HepG2 (cell line): ENCODE measurements around the gene UBC. TPM values are rescaled to one million over a fixed set of nuclear protein-coding genes. Genes with fewer than 3 reads are reported as not detected.
A peak's percentile ranks its signal among the peaks of the same experiment; 100 is the strongest.

Source experiments
- BRCA1 ChIP-seq: sonication (generic); formaldehyde crosslinking; IDR thresholded peaks from 2 replicates; pipeline ENCODE4 v1.4.0; 2020; ENCODE audit warnings: missing genetic modification reagents
- CBFB ChIP-seq: sonication (generic); formaldehyde crosslinking; IDR thresholded peaks from 2 replicates; pipeline ENCODE4 v1.4.0; 2020; ENCODE audit warnings: missing genetic modification reagents
- MIXL1 ChIP-seq: IDR thresholded peaks from 2 replicates; pipeline ENCODE4 v1.6.1; 2016
- NFIC ChIP-seq: IDR thresholded peaks from 2 replicates; pipeline ENCODE4 v1.6.1; 2012; ENCODE audit warnings: mild to moderate bottlenecking, low read length, inconsistent platforms
- TP53 ChIP-seq: sonication (generic); formaldehyde crosslinking; conservative IDR thresholded peaks from 2 replicates; pipeline ENCODE4 v1.4.0; 2020; ENCODE audit warnings: missing genetic modification reagents
- ZBTB37 ChIP-seq: sonication (generic); formaldehyde crosslinking; IDR thresholded peaks from 2 replicates; pipeline ENCODE4 v1.4.0; 2020; ENCODE audit warnings: mild to moderate bottlenecking, missing genetic modification reagents
- ZFP1 ChIP-seq: IDR thresholded peaks from 2 replicates; pipeline ENCODE4 v1.6.1; 2016
- ZHX2 ChIP-seq, 2 experiments: sonication (generic) in 1 of 2; formaldehyde crosslinking in 1 of 2; IDR thresholded peaks; 2 replicates each; pipeline versions ENCODE4 v1.6.1 to v1.9.0; 2014 to 2022; ENCODE audit warnings: antibody characterized with exemption in 1 of 2, borderline replicate concordance in 1 of 2, inconsistent platforms in 1 of 2, low read depth in 1 of 2, missing genetic modification reagents in 1 of 2
- ZNF10 ChIP-seq: sonication (generic); formaldehyde crosslinking; IDR thresholded peaks from 2 replicates; pipeline ENCODE4 v1.4.0; 2020; ENCODE audit warnings: mild to moderate bottlenecking, low read depth, missing genetic modification reagents, borderline replicate concordance
- ZNF501 ChIP-seq: sonication (generic); formaldehyde crosslinking; IDR thresholded peaks from 2 replicates; pipeline ENCODE4 v1.5.1; 2020; ENCODE audit warnings: mild to moderate bottlenecking, moderate library complexity, missing genetic modification reagents
- ZNF737 ChIP-seq: sonication (generic); formaldehyde crosslinking; IDR thresholded peaks from 2 replicates; pipeline ENCODE4 v1.5.0; 2020; ENCODE audit warnings: missing genetic modification reagents, mild to moderate bottlenecking, borderline replicate concordance
- ZNF800 ChIP-seq: sonication (generic); formaldehyde crosslinking; IDR thresholded peaks from 2 replicates; pipeline ENCODE4 v1.4.0; 2020; ENCODE audit warnings: missing genetic modification reagents
- polyA plus RNA-seq, 8 experiments: library from polyadenylated mRNA; depleted of rRNA in 3 of 8; stranded (reverse) in 7 of 8; unstranded in 1 of 8; fragments of >200 nt; fragmentation: Illumina TruSeq in 4 of 8; extraction: Trizol in 4 of 8; gene quantifications; 2 replicates each; pipeline versions ENCODE4 v1.2.1 to v1.2.3, GENCODE V29; 2011 to 2016; ENCODE audit warnings: low read depth in 4 of 8, missing spikeins in 1 of 8, mixed read lengths in 1 of 8; ENCODE audit not compliant: insufficient read depth in 1 of 8
- total RNA-seq, 5 experiments: library from RNA; depleted of rRNA; stranded (reverse); fragments of >200 nt; fragmentation: Illumina TruSeq; extraction: Trizol; gene quantifications; 2 replicates each; pipeline ENCODE4 v1.2.3, GENCODE V29; 2016; ENCODE audit warnings: low read depth in 1 of 5

The UBC gene
- total and polyA plus RNA-seq, 2 of the 13 experiments (the other 11 are each of a cell fraction or from before 2014, with no cell fraction given): 805 to 1,432 TPM

GRCh38 chr12:124906606-124907261, 7.7 kb downstream of the UBC start (continued):
- no peak for TF ChIP-seq ZHX2 (IDR thresholded peaks at IDR 0.05; ENCODE audit: low read depth)
- no peak for TF ChIP-seq ZHX2 (CRISPR knock-in tag; IDR thresholded peaks at IDR 0.05; ENCODE audit: borderline replicate concordance)
- no peak for TF ChIP-seq NFIC
- TF ChIP-seq ZNF800: peak; percentile 50; the same call in 1 of the 2 replicates
- no peak for TF ChIP-seq ZNF501
- TF ChIP-seq ZNF10: no peak
- peak; percentile 73; the same call in 1 of the 2 replicates for TF ChIP-seq CBFB
- TF ChIP-seq MIXL1 (CRISPR knock-in tag): peak; percentile 90
- no peak for TF ChIP-seq ZBTB37 (CRISPR knock-in tag)
- TF ChIP-seq TP53 (CRISPR knock-in tag): no peak
- TF ChIP-seq BRCA1 (CRISPR knock-in tag): 0 out of 2 replicates have a peak, but pooled peaks have one; percentile 54
- TF ChIP-seq ZFP1 (CRISPR knock-in tag): 0 out of 2 replicates have a peak, but pooled peaks have one; percentile 44
- no peak for TF ChIP-seq ZNF737
